GM12878 (cell line): ENCODE data around the gene MED31. TPM values are rescaled to one million over a fixed set of nuclear protein-coding genes. Genes with fewer than 3 reads are reported as not detected.

Experiments used
- DPF2 ChIP-seq: fragments of 450-650 bp; IDR thresholded peaks from 2 replicates; pipeline ENCODE4 v1.6.1; 2017; ENCODE audit warnings: mild to moderate bottlenecking
- E2F4 ChIP-seq: IDR thresholded peaks from 2 replicates; pipeline ENCODE4 v1.6.1; 2012; ENCODE audit warnings: low read depth, low read length, improper control_type of control experiment
- ETV6 ChIP-seq, 2 experiments: fragments of 450-650 bp in 1 of 2; IDR thresholded peaks in 1 of 2; conservative IDR thresholded peaks in 1 of 2; 2 replicates each; pipeline ENCODE4 v1.6.1; 2014; ENCODE audit warnings: antibody characterized with exemption in 1 of 2, borderline replicate concordance in 1 of 2, low read depth in 1 of 2, mild to moderate bottlenecking in 1 of 2, moderate library complexity in 1 of 2
- EZH2 ChIP-seq: IDR thresholded peaks from 2 replicates; pipeline ENCODE4 v1.6.1; 2012; ENCODE audit warnings: low read depth, mild to moderate bottlenecking, control low read depth, inconsistent platforms, low read length, borderline replicate concordance; ENCODE audit not compliant: control insufficient read depth
- HDGF ChIP-seq: fragments of 450-650 bp; IDR thresholded peaks from 2 replicates; pipeline ENCODE4 v1.6.1; 2016; ENCODE audit warnings: antibody characterized with exemption
- IKZF2 ChIP-seq, 2 experiments: fragments of 450-650 bp; IDR thresholded peaks; 2 replicates each; pipeline ENCODE4 v1.6.1; 2017; ENCODE audit warnings: mild to moderate bottlenecking in 2 of 2, moderate library complexity in 2 of 2
- NRF1 ChIP-seq: conservative IDR thresholded peaks from 2 replicates; pipeline ENCODE4 v1.6.1; 2011; ENCODE audit warnings: mild to moderate bottlenecking, low read depth, low read length, improper control_type of control experiment
- RAD51 ChIP-seq: fragments of 450-650 bp; IDR thresholded peaks from 2 replicates; pipeline ENCODE4 v1.6.1; 2016; ENCODE audit warnings: moderate library complexity, mild to moderate bottlenecking, inconsistent platforms
- REST ChIP-seq: IDR thresholded peaks from 2 replicates; pipeline ENCODE4 v1.6.1; 2012; ENCODE audit warnings: mild to moderate bottlenecking, low read depth, low read length
- SPI1 ChIP-seq: IDR thresholded peaks from 2 replicates; pipeline ENCODE4 v1.6.1; 2011; ENCODE audit warnings: low read depth, mild to moderate bottlenecking, low read length, moderate library complexity, borderline replicate concordance; ENCODE audit not compliant: insufficient read depth
- ZNF274 ChIP-seq: IDR thresholded peaks from one replicate; pipeline ENCODE4 v1.8.0; 2011; ENCODE audit not compliant: insufficient read length, insufficient read depth
- ZNF687 ChIP-seq: fragments of 450-650 bp; IDR thresholded peaks from 2 replicates; pipeline ENCODE4 v1.6.1; 2017; ENCODE audit warnings: mild to moderate bottlenecking, moderate library complexity
- polyA plus RNA-seq, 11 experiments: library from polyadenylated mRNA; depleted of rRNA in 4 of 11; unstranded in 6 of 11; stranded (reverse) in 5 of 11; fragments of >200 nt; fragmentation: Nextera tagmentation in 4 of 11; fragmentation: Illumina TruSeq in 1 of 11; extraction: Ambion mirVana in 4 of 11; extraction: Trizol in 1 of 11; gene quantifications; 1 replicate in 1 of 11; 2 replicates in 10 of 11; pipeline versions ENCODE4 v1.2.1 to v1.2.3, GENCODE V29; 2011 to 2016; ENCODE audit warnings: inconsistent platforms in 2 of 11, missing spikeins in 2 of 11, low read depth in 1 of 11
- total RNA-seq, 4 experiments: library from RNA; depleted of rRNA in 3 of 4; stranded (reverse); fragments of >200 nt in 3 of 4; fragmentation: Illumina TruSeq in 1 of 4; extraction: Trizol in 1 of 4; gene quantifications; 2 replicates each; pipeline versions ENCODE4 v1.2.1 to v1.2.3, GENCODE V29; 2013 to 2021

Gene MED31
- total and polyA plus RNA-seq, 10 of the 15 experiments (the other 5 are each of a cell fraction or from before 2014, with no cell fraction given) = 14.4 to 71.1 (median 34.6) TPM

- peak; percentile 54; the same call in 1 of the 2 replicates for TF ChIP-seq ZNF687
- TF ChIP-seq E2F4 = no peak
- TF ChIP-seq IKZF2 (IDR thresholded peaks at IDR 0.05) = 0 out of 4 replicates have a peak, but pooled peaks of 1 of the 2 experiments have one; percentile 13
- TF ChIP-seq DPF2 = no peak
- no peak for TF ChIP-seq NRF1
- TF ChIP-seq RAD51 = no peak
- no peak for TF ChIP-seq ZNF274
- TF ChIP-seq EZH2 = no peak
- TF ChIP-seq HDGF = no peak
- no peak for TF ChIP-seq SPI1
- TF ChIP-seq REST = no peak
- no peak for TF ChIP-seq ETV6 (conservative IDR thresholded peaks at IDR 0.05 in 1 of 2, IDR thresholded peaks at IDR 0.05 in 1 of 2; ENCODE audit: borderline replicate concordance in 1 of 2, low read depth in 1 of 2)
- TF ChIP-seq, all 136 proteins: peak for 10
Observed at GRCh38 chr17:6651919-6652452, 581 bp upstream of the MED31 start (continued).
